ENCODE data around the gene PLPP4.

The PLPP4 gene

DNA sequence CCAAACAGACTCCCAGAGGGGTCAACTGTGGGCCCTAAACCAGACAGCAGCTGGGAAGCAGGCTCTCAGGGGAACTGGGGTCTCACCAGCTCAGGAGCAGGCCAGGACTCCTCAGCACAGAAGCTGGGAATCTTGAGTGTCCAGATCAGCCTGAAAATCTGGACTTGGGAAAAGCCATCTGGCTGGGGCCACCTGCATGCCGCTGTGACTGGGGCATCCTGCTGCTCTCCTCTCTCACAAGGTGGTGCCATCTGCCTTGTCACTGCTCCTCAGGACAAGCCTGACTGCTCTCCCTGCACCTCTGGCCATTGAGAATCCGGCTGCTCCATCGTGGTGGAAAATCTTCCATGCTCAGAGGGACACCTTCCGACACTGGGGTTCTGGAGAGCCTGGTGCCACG, 141.4 kb downstream of the PLPP4 start:
- no peaks in the 10 kb centered on the region for H3K27me3 ChIP-seq (ENCODE audit: insufficient read depth, poor library complexity, severe bottlenecking)
- DNase-seq (ENCODE audit: low read depth in 1 of 2, low spot score in 1 of 2) = no peak
- TF ChIP-seq SPI1 (IDR thresholded peaks at IDR 0.05; ENCODE audit: borderline replicate concordance, low read depth) (no peak), REST (IDR thresholded peaks at IDR 0.05; ENCODE audit: insufficient replicate concordance, low read depth) (no peak), POLR2AphosphoS5 (IDR thresholded peaks at IDR 0.05; ENCODE audit: low read depth) (no peak), GABPA (IDR thresholded peaks at IDR 0.05; ENCODE audit: low read depth) (no peak), CTCF (IDR thresholded peaks at IDR 0.05; ENCODE audit: insufficient read depth, low read length) (no peak)
- no peak overlapping the region for H3K4me3 ChIP-seq (replicated peaks; ENCODE audit: insufficient read depth, low read length)
- no peak overlapping the region for H3K27ac ChIP-seq (replicated peaks)

DNA sequence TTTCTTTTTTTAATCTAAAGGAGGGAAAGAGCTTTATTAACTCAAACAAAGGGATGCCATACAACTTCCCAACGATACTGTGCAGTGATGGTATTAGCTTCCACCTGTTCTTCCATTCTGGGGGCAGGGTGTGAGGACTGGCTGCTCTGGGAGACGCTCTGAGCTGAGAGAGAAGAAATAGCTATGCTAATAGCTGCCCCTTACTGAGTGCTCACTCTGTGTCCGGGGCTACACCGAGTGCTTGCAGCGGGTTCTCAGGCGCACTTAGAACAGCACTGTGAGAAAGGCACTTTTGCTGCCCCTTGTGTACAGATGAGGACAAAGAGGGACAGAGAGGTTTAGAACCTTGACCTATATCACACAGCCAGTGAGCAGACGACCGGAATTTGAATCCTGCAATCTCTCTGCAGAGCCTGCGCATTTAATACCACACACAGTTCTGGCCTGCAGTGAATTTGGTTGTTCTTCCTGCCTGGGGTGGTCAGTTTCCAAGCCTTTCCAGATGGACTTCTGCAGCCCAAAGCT, 142.2 kb downstream of the PLPP4 start:
- no peak for DNase-seq (ENCODE audit: low read depth in 1 of 2, low spot score in 1 of 2)
- Histone ChIP-seq H3K27ac (replicated peaks) (no peak overlapping the region), H3K27me3 (ENCODE audit: insufficient read depth, poor library complexity, severe bottlenecking) (no peaks in the 10 kb centered on the region), H3K4me3 (replicated peaks; ENCODE audit: insufficient read depth, low read length) (no peak overlapping the region)
- TF ChIP-seq SPI1 (IDR thresholded peaks at IDR 0.05; ENCODE audit: borderline replicate concordance, low read depth) = no peak
- no peak for TF ChIP-seq CTCF (IDR thresholded peaks at IDR 0.05; ENCODE audit: insufficient read depth, low read length)
- no peak for TF ChIP-seq REST (IDR thresholded peaks at IDR 0.05; ENCODE audit: insufficient replicate concordance, low read depth)

GRCh38 chr10:120600871-120601649, 144.0 kb downstream of the PLPP4 start:
- DNase-seq (ENCODE audit: low read depth in 1 of 2, low spot score in 1 of 2) = no peak
- TF ChIP-seq SPI1 (IDR thresholded peaks at IDR 0.05; ENCODE audit: borderline replicate concordance, low read depth) (peak; percentile 65; the same call in 1 of the 2 replicates), REST (IDR thresholded peaks at IDR 0.05; ENCODE audit: insufficient replicate concordance, low read depth) (no peak)
- no peak overlapping the region for H3K27ac ChIP-seq (replicated peaks)

More at GRCh38 chr10:120600871-120601649, 144.0 kb downstream of the PLPP4 start:
- Histone ChIP-seq H3K27me3 (ENCODE audit: insufficient read depth, poor library complexity, severe bottlenecking) (no peaks in the 10 kb centered on the region), H3K4me3 (replicated peaks; ENCODE audit: insufficient read depth, low read length) (no peak overlapping the region)

Data from HL-60 (cell line).